OCI-LY1 (cell line): Measurements from ENCODE around the gene CLASP2.

ENCODE experiments used
- H2AFZ ChIP-seq: fragments of 200-600 bp; sonication (generic), shearing (Covaris generic); 2 replicates; pipeline ENCODE4 v1.6.0; 2014; ENCODE audit warnings: antibody characterized with exemption, mild to moderate bottlenecking, low read length
- H3F3A ChIP-seq: fragments of 200-600 bp; sonication (generic), shearing (Covaris generic); 2 replicates; pipeline ENCODE4 v1.6.0; 2014; ENCODE audit warnings: mild to moderate bottlenecking, antibody characterized with exemption, low read length, moderate library complexity; ENCODE audit not compliant: insufficient read depth
- H3K27ac ChIP-seq: fragments of 200-600 bp; sonication (generic); 2 replicates; pipeline ENCODE4 v1.5.1; 2014; ENCODE audit warnings: low read length, mixed run types, mild to moderate bottlenecking, low read depth; ENCODE audit not compliant: poor library complexity, severe bottlenecking
- H3K27me3 ChIP-seq: fragments of 200-600 bp; sonication (generic); 2 replicates; pipeline ENCODE4 v1.6.0; 2014; ENCODE audit warnings: antibody characterized with exemption, mild to moderate bottlenecking, low read length, moderate library complexity; ENCODE audit not compliant: insufficient read depth
- H3K36me3 ChIP-seq: fragments of 200-600 bp; sonication (generic); 2 replicates; pipeline ENCODE4 v1.6.1; 2014; ENCODE audit warnings: mild to moderate bottlenecking, antibody characterized with exemption, low read length, moderate library complexity, mixed read lengths; ENCODE audit not compliant: insufficient read depth
- H3K4me1 ChIP-seq: fragments of 200-600 bp; sonication (generic); 2 replicates; pipeline ENCODE4 v1.5.1; 2014; ENCODE audit warnings: mild to moderate bottlenecking, low read length, moderate library complexity; ENCODE audit not compliant: insufficient read depth, severe bottlenecking
- H3K4me2 ChIP-seq: fragments of 200-600 bp; sonication (generic), shearing (Covaris generic); 2 replicates; pipeline ENCODE4 v1.6.1; 2014; ENCODE audit warnings: low read length
- H3K4me3 ChIP-seq: fragments of 200-600 bp; sonication (generic); 2 replicates; pipeline ENCODE4 v1.5.1; 2014; ENCODE audit warnings: low read length, low read depth, mild to moderate bottlenecking, mixed read lengths; ENCODE audit not compliant: poor library complexity, severe bottlenecking
- H3K79me2 ChIP-seq: fragments of 200-600 bp; shearing (Covaris generic); 2 replicates; pipeline ENCODE4 v1.6.1; 2016; ENCODE audit warnings: mixed run types, low read length, mixed read lengths; ENCODE audit not compliant: insufficient read depth
- H3K9ac ChIP-seq: fragments of 200-600 bp; sonication (generic), shearing (Covaris generic); 2 replicates; pipeline ENCODE4 v1.6.1; 2014; ENCODE audit warnings: mild to moderate bottlenecking, low read length, mixed read lengths
- H3K9me2 ChIP-seq: fragments of 200-600 bp; sonication (generic), shearing (Covaris generic); 2 replicates; pipeline ENCODE4 v1.6.1; 2014; ENCODE audit warnings: low read depth, mild to moderate bottlenecking, low read length, mixed read lengths
- H3K9me3 ChIP-seq: fragments of 200-600 bp; shearing (Covaris generic); 2 replicates; pipeline ENCODE4 v1.6.1; 2014; ENCODE audit warnings: low read length, mixed read lengths
- H4K20me1 ChIP-seq: fragments of 200-600 bp; sonication (generic), shearing (Covaris generic); 2 replicates; pipeline ENCODE4 v1.6.0; 2016; ENCODE audit warnings: mild to moderate bottlenecking, low read length; ENCODE audit not compliant: insufficient read depth
- EZH2 ChIP-seq: fragments of 200-600 bp; sonication (generic), shearing (Covaris generic); IDR thresholded peaks from 2 replicates; pipeline ENCODE4 v1.8.0; 2017; ENCODE audit warnings: borderline replicate concordance, mixed run types, mild to moderate bottlenecking, antibody characterized with exemption, low read length, moderate library complexity, mixed read lengths
- TF ChIP-seq, protein P1 (sequence below): fragments of 200-600 bp; sonication (generic), shearing (Covaris generic); IDR thresholded peaks from 2 replicates; pipeline ENCODE4 v1.5.1; 2017; ENCODE audit warnings: mild to moderate bottlenecking, antibody characterized with exemption, low read length, moderate library complexity, mixed read lengths

The CLASP2 gene

DNA sequence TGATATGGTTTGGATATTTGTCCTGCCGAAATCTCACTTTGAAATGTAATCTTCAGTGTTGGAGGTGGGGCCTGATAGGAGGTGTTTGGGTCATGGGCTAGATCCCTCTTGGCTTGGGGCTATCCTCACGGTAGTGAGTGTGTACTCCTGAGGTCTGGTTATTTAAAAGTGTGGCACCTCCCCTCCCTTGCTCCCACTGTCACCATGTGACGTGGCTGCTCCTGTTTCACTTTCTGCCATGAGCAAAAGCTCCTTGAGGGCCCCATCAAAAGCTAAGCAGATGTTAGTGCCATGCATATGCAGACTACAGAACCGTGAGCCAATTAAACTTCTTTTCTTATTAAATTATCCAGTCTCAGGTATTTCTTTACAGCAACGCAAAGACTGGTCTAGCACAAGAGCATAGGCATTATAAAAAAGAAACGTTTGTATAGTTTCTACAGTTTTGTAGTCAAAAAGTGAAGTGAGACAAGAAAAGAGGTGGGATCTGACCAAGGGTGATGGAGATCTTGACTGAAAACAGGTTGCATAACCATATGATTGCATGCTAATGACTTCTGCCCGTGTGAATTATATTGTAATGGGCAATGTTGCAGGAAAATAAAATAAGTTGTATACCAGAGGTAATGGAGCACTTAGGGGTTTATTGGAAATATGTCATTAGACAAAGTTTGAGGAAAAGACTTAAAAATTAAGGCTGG lies 28.5 kb upstream of the CLASP2 start:
- H3K27me3 ChIP-seq = no peaks in the 10 kb centered on the region
- peak overlapping the region; percentile 78; the same call in 1 of the 2 replicates for H2AFZ ChIP-seq
- H3K4me3 ChIP-seq = no peak overlapping the region
- H4K20me1 ChIP-seq = no peaks in the 10 kb centered on the region
- H3K9me2 ChIP-seq = no peaks in the 10 kb centered on the region
- no peaks in the 10 kb centered on the region for H3K36me3 ChIP-seq
- H3K79me2 ChIP-seq = no peaks in the 10 kb centered on the region
- H3K9me3 ChIP-seq = no peaks in the 10 kb centered on the region
- peak overlapping the region; percentile 53 for H3K27ac ChIP-seq
- H3K4me1 ChIP-seq = peaks cover 17% of the 10 kb centered on the region
- TF ChIP-seq EZH2 = no peak
- TF ChIP-seq, protein P1, sequence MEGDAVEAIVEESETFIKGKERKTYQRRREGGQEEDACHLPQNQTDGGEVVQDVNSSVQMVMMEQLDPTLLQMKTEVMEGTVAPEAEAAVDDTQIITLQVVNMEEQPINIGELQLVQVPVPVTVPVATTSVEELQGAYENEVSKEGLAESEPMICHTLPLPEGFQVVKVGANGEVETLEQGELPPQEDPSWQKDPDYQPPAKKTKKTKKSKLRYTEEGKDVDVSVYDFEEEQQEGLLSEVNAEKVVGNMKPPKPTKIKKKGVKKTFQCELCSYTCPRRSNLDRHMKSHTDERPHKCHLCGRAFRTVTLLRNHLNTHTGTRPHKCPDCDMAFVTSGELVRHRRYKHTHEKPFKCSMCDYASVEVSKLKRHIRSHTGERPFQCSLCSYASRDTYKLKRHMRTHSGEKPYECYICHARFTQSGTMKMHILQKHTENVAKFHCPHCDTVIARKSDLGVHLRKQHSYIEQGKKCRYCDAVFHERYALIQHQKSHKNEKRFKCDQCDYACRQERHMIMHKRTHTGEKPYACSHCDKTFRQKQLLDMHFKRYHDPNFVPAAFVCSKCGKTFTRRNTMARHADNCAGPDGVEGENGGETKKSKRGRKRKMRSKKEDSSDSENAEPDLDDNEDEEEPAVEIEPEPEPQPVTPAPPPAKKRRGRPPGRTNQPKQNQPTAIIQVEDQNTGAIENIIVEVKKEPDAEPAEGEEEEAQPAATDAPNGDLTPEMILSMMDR = no peak
- no peaks in the 10 kb centered on the region for H3F3A ChIP-seq
- H3K4me2 ChIP-seq = peak overlapping the region; percentile 34; the same call in 1 of the 2 replicates
- no peak overlapping the region for H3K9ac ChIP-seq

DNA sequence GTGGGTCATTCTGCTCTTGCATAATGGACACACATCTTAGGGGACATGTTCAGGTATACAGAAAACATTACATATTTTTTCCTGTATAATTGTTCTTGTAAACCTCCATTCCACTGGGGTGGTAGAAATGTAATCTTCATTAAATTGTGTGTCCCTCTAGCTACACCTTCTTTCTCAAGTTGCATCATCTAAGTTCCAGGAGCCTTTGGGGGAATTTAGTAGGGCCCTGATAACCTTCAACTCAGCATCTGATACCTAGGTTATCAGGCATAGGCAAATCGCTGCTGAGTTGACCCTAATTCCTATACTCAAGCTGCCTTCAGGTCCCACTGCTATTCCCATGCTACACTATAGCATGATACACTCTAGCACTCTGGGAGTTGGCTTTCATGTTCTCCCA lies 19.1 kb upstream of the CLASP2 start:
- TF ChIP-seq, protein P1 = no peak
- no peak for TF ChIP-seq EZH2
- no peak overlapping the region for H3K4me3 ChIP-seq
- no peaks in the 10 kb centered on the region for H3K36me3 ChIP-seq
- no peak overlapping the region for H3K4me2 ChIP-seq
- no peaks in the 10 kb centered on the region for H3F3A ChIP-seq
- no peaks in the 10 kb centered on the region for H3K27me3 ChIP-seq
- H3K4me1 ChIP-seq = no peaks in the 10 kb centered on the region
- H3K27ac ChIP-seq = no peak overlapping the region
- H4K20me1 ChIP-seq = no peaks in the 10 kb centered on the region
- H3K79me2 ChIP-seq = no peaks in the 10 kb centered on the region
- no peak overlapping the region for H3K9ac ChIP-seq
- H3K9me3 ChIP-seq = peaks cover 7% of the 10 kb centered on the region
- H3K9me2 ChIP-seq = no peaks in the 10 kb centered on the region
- H2AFZ ChIP-seq = no peak overlapping the region

DNA sequence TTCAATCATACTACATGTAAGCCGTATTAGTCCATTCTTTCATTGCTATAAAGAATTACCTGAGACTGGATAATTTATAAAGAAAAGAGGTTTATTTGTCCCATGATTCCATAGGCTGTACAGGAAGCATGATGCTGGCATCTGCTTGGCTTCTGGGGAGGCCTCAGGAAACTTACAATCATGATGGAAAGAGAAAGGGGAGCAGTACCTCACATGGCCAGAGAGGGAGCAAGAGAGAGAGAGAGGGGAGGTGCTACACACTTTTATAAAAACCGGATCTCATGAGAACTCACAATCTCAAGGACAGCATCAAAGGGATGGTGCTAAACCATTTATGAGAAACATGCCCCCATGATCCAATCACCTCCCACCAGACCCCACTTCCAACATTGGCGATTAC lies 14.3 kb upstream of the CLASP2 start:
- Histone ChIP-seq H3K9ac (no peak overlapping the region), H4K20me1 (no peaks in the 10 kb centered on the region), H3K4me2 (no peak overlapping the region), H2AFZ (no peak overlapping the region), H3K9me3 (peaks cover 14% of the 10 kb centered on the region), H3K27me3 (no peaks in the 10 kb centered on the region), H3K4me3 (no peak overlapping the region), H3F3A (no peaks in the 10 kb centered on the region), H3K9me2 (no peaks in the 10 kb centered on the region), H3K27ac (no peak overlapping the region), H3K36me3 (no peaks in the 10 kb centered on the region), H3K4me1 (peaks cover 8% of the 10 kb centered on the region), H3K79me2 (no peaks in the 10 kb centered on the region)
- TF ChIP-seq, protein P1 = peak; percentile 25; the same call in 1 of the 2 replicates
- TF ChIP-seq EZH2 = no peak
